K562 (cell line): ENCODE data around the gene CCL11. TPM values are rescaled to one million over a fixed set of nuclear protein-coding genes. Genes with fewer than 3 reads are reported as not detected.

Experiments
- ATAC-seq: fragments of 200-7000 bp; cut with Tn5 transposase; 3 replicates; pipeline ENCODE4 v1.9.1; 2020; ENCODE audit warnings: moderate library complexity
- BruUV-seq: library from RNA; stranded (reverse); fragments of 400-500 nt; replicated peaks from 2 replicates; lab custom pipeline; 2021; lab: Mats Ljungman, UMichigan
- CTCF ChIA-PET: fragments of 300-600 bp; formaldehyde crosslinking; extraction: SDS; loops from one replicate; lab custom pipeline; 2021; ENCODE audit warnings: low intra/inter-chr PET ratio; lab: Yijun Ruan, JAX
- POLR2A ChIA-PET: fragments of 300-600, 350-650 bp; sonication (Branson Sonifier 250); formaldehyde crosslinking; extraction: SDS; loops from one replicate; lab custom pipeline; 2021; ENCODE audit warnings: antibody characterized with exemption, inconsistent platforms; lab: Yijun Ruan, JAX
- DNase-seq, 4 experiments: peaks; one replicate each; pipeline versions ENCODE4 v3.0.0 to v3.0.0-alpha.2; 2011 to 2018; ENCODE audit warnings: low spot score in 3 of 4, mixed read lengths in 3 of 4; ENCODE audit errors: extremely low read depth in 1 of 4
- FAIRE-seq: peaks from 2 replicates; lab custom pipeline; 2011; peaks lifted over from hg19 to GRCh38; lab: Jason Lieb, UNC
- H2AFZ ChIP-seq: 2 replicates; pipeline ENCODE4 v1.6.0; 2011; ENCODE audit warnings: low read depth, low read length, control low read depth, inconsistent platforms
- H3K27ac ChIP-seq: fragments of 200-600 bp; 3 replicates; pipeline ENCODE4 v1.8.0; 2011; ENCODE audit warnings: low read depth, mild to moderate bottlenecking, control low read depth, inconsistent platforms, low read length, moderate library complexity, mixed read lengths; ENCODE audit errors: extremely low read depth
- H3K27me3 ChIP-seq, 2 experiments: fragments of 300-600 bp in 1 of 2; 2 replicates in 1 of 2; 3 replicates in 1 of 2; pipeline versions ENCODE4 v1.6.0 to v1.8.0; 2011; ENCODE audit warnings: inconsistent platforms in 2 of 2, low read length in 2 of 2, mild to moderate bottlenecking in 1 of 2, mixed read lengths in 1 of 2, moderate library complexity in 1 of 2; ENCODE audit not compliant: control insufficient read depth in 2 of 2, insufficient read depth in 2 of 2
- H3K36me3 ChIP-seq: fragments of 300-600 bp; 3 replicates; pipeline ENCODE4 v1.8.0; 2011; ENCODE audit warnings: mild to moderate bottlenecking, low read length, inconsistent platforms; ENCODE audit not compliant: control insufficient read depth, insufficient read depth
- H3K4me1 ChIP-seq, 2 experiments: fragments of 200-600 bp in 1 of 2; replicated peaks in 1 of 2; 2 replicates in 1 of 2; 3 replicates in 1 of 2; pipeline versions ENCODE4 v1.5.1 to v1.8.0; 2011; ENCODE audit warnings: inconsistent platforms in 2 of 2, low read length in 2 of 2, mild to moderate bottlenecking in 1 of 2, mixed read lengths in 1 of 2, moderate library complexity in 1 of 2; ENCODE audit not compliant: control insufficient read depth in 2 of 2, insufficient read depth in 2 of 2
- H3K4me2 ChIP-seq: 2 replicates; pipeline ENCODE4 v1.6.1; 2011; ENCODE audit warnings: low read length, control low read depth, inconsistent platforms, mixed read lengths; ENCODE audit not compliant: insufficient read depth
- H3K4me3 ChIP-seq: fragments of 200-600 bp; sonication (generic), shearing (Covaris generic); 2 replicates; pipeline ENCODE4 v1.5.1; 2016; ENCODE audit warnings: control low read depth, inconsistent platforms
- H3K79me2 ChIP-seq: fragments of 200-600 bp; 3 replicates; pipeline ENCODE4 v1.8.0; 2011; ENCODE audit warnings: low read length, inconsistent platforms; ENCODE audit not compliant: control insufficient read depth, insufficient read depth
- H3K9ac ChIP-seq, 2 experiments: 2 replicates each; pipeline versions ENCODE4 v1.6.0 to v1.6.1; 2011; ENCODE audit warnings: low read depth in 2 of 2, low read length in 2 of 2, control low read depth in 1 of 2, inconsistent platforms in 1 of 2, mild to moderate bottlenecking in 1 of 2, mixed read lengths in 1 of 2; ENCODE audit not compliant: insufficient read depth in 1 of 2
- H3K9me1 ChIP-seq: one replicate; pipeline ENCODE4 v1.6.0; 2011; ENCODE audit warnings: inconsistent platforms, mild to moderate bottlenecking, low read length, moderate library complexity; ENCODE audit not compliant: control insufficient read depth, insufficient read depth
- H3K9me3 ChIP-seq: replicated peaks from 2 replicates; pipeline ENCODE4 v1.5.1; 2011; ENCODE audit warnings: low read depth, low read length, inconsistent platforms; ENCODE audit not compliant: control insufficient read depth, insufficient read depth
- H4K20me1 ChIP-seq: replicated peaks from 2 replicates; pipeline ENCODE4 v1.6.1; 2011; ENCODE audit warnings: low read length, inconsistent platforms, mixed read lengths; ENCODE audit not compliant: control insufficient read depth, insufficient read depth
- BRF1 ChIP-seq: IDR thresholded peaks from 3 replicates; pipeline ENCODE4 v1.6.1; 2011; ENCODE audit warnings: borderline replicate concordance, mild to moderate bottlenecking; ENCODE audit not compliant: insufficient read length; ENCODE audit errors: extremely low read depth
- FOXJ3 ChIP-seq: sonication (generic); formaldehyde crosslinking; IDR thresholded peaks from 2 replicates; pipeline ENCODE4 v1.4.0; 2020; ENCODE audit warnings: mild to moderate bottlenecking, missing genetic modification reagents
- KHSRP ChIP-seq: fragments of 450-650 bp; IDR thresholded peaks from 2 replicates; pipeline ENCODE4 v1.6.1; 2017
- NCOA6 ChIP-seq: fragments of 450-650 bp; IDR thresholded peaks from 2 replicates; pipeline ENCODE4 v1.6.1; 2017; ENCODE audit warnings: mild to moderate bottlenecking
- NFE2 ChIP-seq: IDR thresholded peaks from 2 replicates; pipeline ENCODE4 v1.6.1; 2014; ENCODE audit warnings: antibody characterized with exemption, low read depth
- NFE2L1 ChIP-seq: fragments of 450-650 bp; IDR thresholded peaks from 2 replicates; pipeline ENCODE4 v1.6.1; 2016; ENCODE audit warnings: missing genetic modification characterization, low read depth, mild to moderate bottlenecking, missing compliant biosample characterization, moderate library complexity, borderline replicate concordance
- PHF20 ChIP-seq: fragments of 450-650 bp; IDR thresholded peaks from 2 replicates; pipeline ENCODE4 v1.6.1; 2018; ENCODE audit not compliant: partially characterized antibody
- SREBF2 ChIP-seq: sonication (generic); formaldehyde crosslinking; IDR thresholded peaks from 2 replicates; pipeline ENCODE4 v1.4.0; 2020; ENCODE audit warnings: mild to moderate bottlenecking, missing genetic modification reagents
- ZBTB1 ChIP-seq: sonication (generic); formaldehyde crosslinking; IDR thresholded peaks from 2 replicates; pipeline ENCODE4 v1.8.1; 2023; ENCODE audit warnings: missing genetic modification reagents, low read depth, mild to moderate bottlenecking, borderline replicate concordance
- WGBS: fragments of 100-300 bp; shearing (Covaris generic); methylation state at CpG from one replicate; pipeline ENCODE4 v1.1.6; 2016; ENCODE audit warnings: low coverage, mixed read lengths; ENCODE audit not compliant: insufficient coverage; ENCODE audit errors: missing lambda C conversion rate; 5-methylcytosine and 5-hydroxymethylcytosine counted together
- in situ Hi-C: fragments of 300-500 bp; cut with MboI; formaldehyde crosslinking; loops from 4 replicates; pipeline ENCODE4 v1.15.0; 2018; ENCODE audit warnings: inconsistent platforms, mixed read lengths
- intact Hi-C: fragments of 100-400 bp; cut with micrococcal nuclease; formaldehyde crosslinking; loops from 2 replicates; pipeline ENCODE4 v1.14.2; 2022
- polyA plus RNA-seq, 8 experiments: library from polyadenylated mRNA; depleted of rRNA in 4 of 8; stranded (reverse) in 5 of 8; unstranded in 3 of 8; fragments of >200 nt; fragmentation: Nextera tagmentation in 2 of 8; fragmentation: Illumina TruSeq in 1 of 8; extraction: Ambion mirVana in 2 of 8; extraction: Trizol in 1 of 8; gene quantifications; 2 replicates each; pipeline versions ENCODE4 v1.2.1 to v1.2.3, GENCODE V29; 2011 to 2014; ENCODE audit warnings: inconsistent platforms in 1 of 8, missing spikeins in 1 of 8
- total RNA-seq, 7 experiments: library from RNA; depleted of rRNA in 6 of 7; stranded (reverse); fragments of >200 nt in 6 of 7; fragmentation: Illumina TruSeq in 2 of 7; extraction: Trizol in 2 of 7; gene quantifications; 2 replicates each; pipeline versions ENCODE4 v1.2.1 to v1.2.3, GENCODE V29; 2011 to 2021; ENCODE audit warnings: low replicate concordance in 1 of 7
- TF ChIP-seq, protein P1 (sequence below): IDR thresholded peaks from 2 replicates; pipeline ENCODE4 v1.6.1; 2016; ENCODE audit warnings: missing genetic modification characterization, missing compliant biosample characterization

CCL11 gene
- total and polyA plus RNA-seq, 9 of the 15 experiments (the other 6 are each of a cell fraction or from before 2014, with no cell fraction given), result not detected

DNA sequence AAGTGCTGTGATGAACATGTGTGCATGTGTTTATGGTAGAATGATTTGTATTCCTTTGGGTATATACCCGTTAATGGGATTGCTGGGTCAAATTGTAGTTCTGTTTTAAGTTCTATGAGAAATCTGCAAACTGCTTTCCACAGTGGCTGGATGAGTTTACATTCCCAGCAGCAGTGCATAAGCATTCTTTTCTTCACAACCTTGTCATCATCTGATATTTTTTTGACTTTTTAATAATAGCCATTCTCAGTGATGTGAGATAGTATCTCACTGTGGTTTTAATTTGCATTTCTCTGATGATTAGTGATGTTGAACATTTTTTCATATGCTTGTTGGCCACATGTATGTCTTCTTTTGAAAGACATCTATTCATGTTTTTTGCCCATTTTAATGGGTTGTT lies 52.2 kb downstream of the CCL11 start:
- H3K27me3 ChIP-seq, result no peaks in the 10 kb centered on the region
- no peak overlapping the region for H3K4me3 ChIP-seq
- no peak overlapping the region for H3K9ac ChIP-seq
- H3K4me2 ChIP-seq, result no peak overlapping the region
- ChIA-PET CTCF (no interaction called here), POLR2A (no interaction called here)
- no TSS peak for BruUV-seq
- H3K27ac ChIP-seq, result no peak overlapping the region
- no peak for DNase-seq
- H3K4me1 ChIP-seq, result no peaks in the 10 kb centered on the region
- no peaks in the 10 kb centered on the region for H3K9me1 ChIP-seq
- 0% methylated on average over 1 of the region's 1 CpG for WGBS
- H3K79me2 ChIP-seq, result no peaks in the 10 kb centered on the region
- no peak for FAIRE-seq
- intact Hi-C loops (no loop called here), in situ Hi-C loops (no loop called here)
- no peaks in the 10 kb centered on the region for H3K36me3 ChIP-seq
- ATAC-seq, result no peak
- no peaks in the 10 kb centered on the region for H3K9me3 ChIP-seq
- TF ChIP-seq, protein P1, sequence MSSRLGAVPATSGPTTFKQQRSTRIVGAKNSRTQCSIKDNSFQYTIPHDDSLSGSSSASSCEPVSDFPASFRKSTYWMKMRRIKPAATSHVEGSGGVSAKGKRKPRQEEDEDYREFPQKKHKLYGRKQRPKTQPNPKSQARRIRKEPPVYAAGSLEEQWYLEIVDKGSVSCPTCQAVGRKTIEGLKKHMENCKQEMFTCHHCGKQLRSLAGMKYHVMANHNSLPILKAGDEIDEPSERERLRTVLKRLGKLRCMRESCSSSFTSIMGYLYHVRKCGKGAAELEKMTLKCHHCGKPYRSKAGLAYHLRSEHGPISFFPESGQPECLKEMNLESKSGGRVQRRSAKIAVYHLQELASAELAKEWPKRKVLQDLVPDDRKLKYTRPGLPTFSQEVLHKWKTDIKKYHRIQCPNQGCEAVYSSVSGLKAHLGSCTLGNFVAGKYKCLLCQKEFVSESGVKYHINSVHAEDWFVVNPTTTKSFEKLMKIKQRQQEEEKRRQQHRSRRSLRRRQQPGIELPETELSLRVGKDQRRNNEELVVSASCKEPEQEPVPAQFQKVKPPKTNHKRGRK, result no peak
- TF ChIP-seq ZBTB1 (no peak), FOXJ3 (CRISPR knock-in tag) (no peak), BRF1 (no peak), KHSRP (no peak), NCOA6 (no peak), SREBF2 (CRISPR knock-in tag) (no peak), NFE2 (no peak), PHF20 (no peak), NFE2L1 (tag) (no peak)
- no peaks in the 10 kb centered on the region for H4K20me1 ChIP-seq
- no peak overlapping the region for H2AFZ ChIP-seq

Other genes with a start within 250 kb of the CCL11 start
- gene CCL2, start 30.5 kb upstream of the CCL11 start, total RNA-seq (2014; rRNA removed), result 0.54 and 0.82 TPM in 2 replicates
- gene CCL2, start 30.5 kb upstream of the CCL11 start, total RNA-seq (2014; rRNA removed; fragmentation: Illumina TruSeq; extraction: Trizol), result 0.86 and 0.87 TPM in 2 replicates
- 4.4 and 5.4 TPM in 2 replicates for gene CCL2, start 30.5 kb upstream of the CCL11 start, total RNA-seq (2015; rRNA removed; fragmentation: Illumina TruSeq; extraction: Trizol)
- gene CCL2, start 30.5 kb upstream of the CCL11 start, total RNA-seq (2021), result 0.86 and 1.0 TPM in 2 replicates
- gene CCL2, start 30.5 kb upstream of the CCL11 start, polyA plus RNA-seq (2011; rRNA removed), result 0.73 and 3.2 TPM in 2 replicates
- 0.88 and 1.5 TPM in 2 replicates for gene CCL2, start 30.5 kb upstream of the CCL11 start, polyA plus RNA-seq (2014; fragmentation: Illumina TruSeq; extraction: Trizol)
- 1 to 10 TPM; 1.9 to 2.2 TPM for gene CCL2, start 30.5 kb upstream of the CCL11 start, polyA plus RNA-seq (2014; fragmentation: Nextera tagmentation; extraction: Ambion mirVana)
- gene CCL2, start 30.5 kb upstream of the CCL11 start, polyA plus RNA-seq (2014; rRNA removed), result 0.11 and 0.61 TPM in 2 replicates
- not detected in 2 replicates for gene CCL7, start 15.5 kb upstream of the CCL11 start, total RNA-seq (2014; rRNA removed)
- not detected in 2 replicates for gene CCL7, start 15.5 kb upstream of the CCL11 start, total RNA-seq (2014; rRNA removed; fragmentation: Illumina TruSeq; extraction: Trizol)
- not detected in 2 replicates for gene CCL7, start 15.5 kb upstream of the CCL11 start, total RNA-seq (2015; rRNA removed; fragmentation: Illumina TruSeq; extraction: Trizol)
- not detected in 2 replicates for gene CCL7, start 15.5 kb upstream of the CCL11 start, total RNA-seq (2021)
- not detected in 2 replicates for gene CCL7, start 15.5 kb upstream of the CCL11 start, polyA plus RNA-seq (2011; rRNA removed)
- not detected in 2 replicates for gene CCL7, start 15.5 kb upstream of the CCL11 start, polyA plus RNA-seq (2014; fragmentation: Illumina TruSeq; extraction: Trizol)
- not detected for gene CCL7, start 15.5 kb upstream of the CCL11 start, polyA plus RNA-seq (2014; fragmentation: Nextera tagmentation; extraction: Ambion mirVana)
- not detected in 2 replicates for gene CCL7, start 15.5 kb upstream of the CCL11 start, polyA plus RNA-seq (2014; rRNA removed)
- not detected in 2 replicates for gene CCL8, start 33.7 kb downstream of the CCL11 start, total RNA-seq (2014; rRNA removed)
- not detected in 2 replicates for gene CCL8, start 33.7 kb downstream of the CCL11 start, total RNA-seq (2014; rRNA removed; fragmentation: Illumina TruSeq; extraction: Trizol)
- not detected in 2 replicates for gene CCL8, start 33.7 kb downstream of the CCL11 start, total RNA-seq (2015; rRNA removed; fragmentation: Illumina TruSeq; extraction: Trizol)
- gene CCL8, start 33.7 kb downstream of the CCL11 start, total RNA-seq (2021), result not detected in 2 replicates
- not detected in 2 replicates for gene CCL8, start 33.7 kb downstream of the CCL11 start, polyA plus RNA-seq (2011; rRNA removed)
- gene CCL8, start 33.7 kb downstream of the CCL11 start, polyA plus RNA-seq (2014; fragmentation: Illumina TruSeq; extraction: Trizol), result not detected in 2 replicates
- gene CCL8, start 33.7 kb downstream of the CCL11 start, polyA plus RNA-seq (2014; fragmentation: Nextera tagmentation; extraction: Ambion mirVana), result under 1 TPM in 1 of 2 experiments, not detected in 1; 0.06 TPM
- gene CCL8, start 33.7 kb downstream of the CCL11 start, polyA plus RNA-seq (2014; rRNA removed), result not detected in 2 replicates
- gene CCL13, start 70.7 kb downstream of the CCL11 start, total RNA-seq (2014; rRNA removed), result not detected in 2 replicates
- gene CCL13, start 70.7 kb downstream of the CCL11 start, total RNA-seq (2014; rRNA removed; fragmentation: Illumina TruSeq; extraction: Trizol), result not detected in 2 replicates
- not detected in 2 replicates for gene CCL13, start 70.7 kb downstream of the CCL11 start, total RNA-seq (2015; rRNA removed; fragmentation: Illumina TruSeq; extraction: Trizol)
- gene CCL13, start 70.7 kb downstream of the CCL11 start, total RNA-seq (2021), result not detected in 2 replicates
- not detected in 2 replicates for gene CCL13, start 70.7 kb downstream of the CCL11 start, polyA plus RNA-seq (2011; rRNA removed)
- gene CCL13, start 70.7 kb downstream of the CCL11 start, polyA plus RNA-seq (2014; fragmentation: Illumina TruSeq; extraction: Trizol), result not detected in 2 replicates
- not detected for gene CCL13, start 70.7 kb downstream of the CCL11 start, polyA plus RNA-seq (2014; fragmentation: Nextera tagmentation; extraction: Ambion mirVana)
- not detected in 2 replicates for gene CCL13, start 70.7 kb downstream of the CCL11 start, polyA plus RNA-seq (2014; rRNA removed)
- 0.29 TPM in 1 of 2 replicates, not detected in the other for gene CCL1, start 77.5 kb downstream of the CCL11 start, total RNA-seq (2014; rRNA removed)
- not detected in 2 replicates for gene CCL1, start 77.5 kb downstream of the CCL11 start, total RNA-seq (2014; rRNA removed; fragmentation: Illumina TruSeq; extraction: Trizol)
- gene CCL1, start 77.5 kb downstream of the CCL11 start, total RNA-seq (2015; rRNA removed; fragmentation: Illumina TruSeq; extraction: Trizol), result not detected in 2 replicates
- gene CCL1, start 77.5 kb downstream of the CCL11 start, total RNA-seq (2021), result not detected in 2 replicates
- not detected in 2 replicates for gene CCL1, start 77.5 kb downstream of the CCL11 start, polyA plus RNA-seq (2011; rRNA removed)
- not detected in 2 replicates for gene CCL1, start 77.5 kb downstream of the CCL11 start, polyA plus RNA-seq (2014; fragmentation: Illumina TruSeq; extraction: Trizol)
- under 1 TPM in 1 of 2 experiments, not detected in 1; 0.45 TPM for gene CCL1, start 77.5 kb downstream of the CCL11 start, polyA plus RNA-seq (2014; fragmentation: Nextera tagmentation; extraction: Ambion mirVana)
- not detected in 2 replicates for gene CCL1, start 77.5 kb downstream of the CCL11 start, polyA plus RNA-seq (2014; rRNA removed)